Right renal pelvis (tissue), 4 donors: ENCODE data around the gene CASP6. TPM values are rescaled to one million over a fixed set of nuclear protein-coding genes. Genes with fewer than 3 reads are reported as not detected.

ENCODE experiments used
- DNase-seq, 4 donors: peaks; one replicate each; pipeline ENCODE4 v3.0.0-alpha.2; 2013; ENCODE audit warnings: low read depth in 4 of 4, low spot score in 3 of 4, missing footprints in 1 of 4
- polyA plus RNA-seq, 4 donors: library from polyadenylated mRNA; unstranded; fragments of 120-200 nt; gene quantifications; one replicate each; pipeline ENCODE4 v1.2.1, GENCODE V29; 2013; ENCODE audit not compliant: insufficient read length in 4 of 4

The CASP6 gene
- 10 to 100 TPM; 40.2 to 47.7 (median 44.2) TPM for polyA plus RNA-seq

DNA sequence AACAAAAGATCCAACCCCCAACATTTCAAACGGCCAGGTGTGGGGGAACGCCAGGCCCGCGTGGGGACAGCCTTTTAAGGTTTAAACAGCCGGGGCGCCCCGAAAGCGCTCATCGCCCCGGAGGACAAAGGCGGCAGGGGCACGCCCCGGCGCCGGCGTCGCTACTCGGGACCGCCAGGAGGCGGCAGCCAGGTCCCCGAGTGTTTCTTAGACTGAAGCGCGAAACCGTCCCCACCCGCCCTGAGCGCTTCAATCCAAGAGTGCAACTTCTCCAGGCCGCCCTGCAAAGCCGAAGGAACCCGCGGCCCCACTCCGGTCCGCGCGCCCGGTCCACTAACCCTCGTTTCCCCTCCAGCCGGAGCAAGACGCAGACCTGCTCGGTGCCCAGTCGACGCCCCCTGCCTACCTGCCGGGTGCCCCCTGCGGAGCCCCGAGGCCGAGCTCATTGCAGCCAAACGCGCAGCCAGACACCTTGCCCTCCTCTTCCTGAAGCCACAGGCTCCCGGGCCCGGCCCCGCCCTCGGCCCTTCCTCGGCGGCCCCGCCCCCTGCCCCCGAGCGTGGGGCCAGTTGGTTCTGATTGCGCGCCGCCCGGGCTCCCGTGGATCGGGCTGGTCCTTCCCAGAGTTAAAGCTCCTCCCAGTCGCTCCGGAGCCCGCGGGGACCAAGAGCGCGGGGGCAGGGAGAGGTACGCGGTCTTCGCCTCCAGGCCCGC is at the start of gene CASP6:
CASP6 (minus strand) TSS at position 496 of the 714 bp plus-strand sequence; CDS start at position 446, 50 bp downstream.
- DNase-seq: peak; percentile 61 to 68 (median 66)

DNA sequence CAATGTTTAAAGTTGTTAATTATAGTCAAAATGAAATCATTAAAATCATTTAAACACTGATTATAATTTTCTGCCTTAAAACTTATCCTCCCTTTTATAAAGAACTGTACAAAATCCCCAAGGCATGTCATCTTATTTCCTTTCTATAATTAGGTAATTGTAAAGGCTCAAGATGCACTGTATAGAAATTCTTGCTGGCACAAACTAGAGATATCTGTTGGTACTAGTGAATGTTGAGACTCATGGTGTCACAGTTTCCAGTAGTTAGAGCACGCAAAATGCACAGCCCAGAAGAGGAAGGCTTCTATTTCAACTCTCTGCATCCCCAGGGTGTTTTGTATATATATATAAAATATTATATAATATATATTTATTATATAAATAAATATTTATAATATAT is 49.3 kb upstream of the CASP6 start:
- no peak for DNase-seq

DNA sequence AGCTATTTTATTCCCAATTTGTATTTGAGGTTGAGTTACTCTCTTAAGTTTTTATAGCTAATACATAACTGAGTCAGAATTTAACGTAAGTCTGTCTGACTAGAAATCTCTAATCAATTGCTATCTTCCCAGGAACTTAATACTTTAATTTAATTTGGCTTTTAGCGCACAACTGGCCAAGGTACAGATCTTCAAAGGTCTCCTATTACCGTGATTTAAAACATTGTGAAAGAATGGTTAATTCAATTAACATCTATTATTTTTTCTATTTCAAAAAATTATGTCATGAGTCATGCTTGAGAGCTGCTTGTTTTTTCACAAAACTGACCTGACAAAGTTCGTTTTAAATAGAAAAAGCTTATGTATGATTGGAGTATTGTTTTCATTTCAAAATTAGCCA is 48.6 kb upstream of the CASP6 start:
- no peak for DNase-seq

DNA sequence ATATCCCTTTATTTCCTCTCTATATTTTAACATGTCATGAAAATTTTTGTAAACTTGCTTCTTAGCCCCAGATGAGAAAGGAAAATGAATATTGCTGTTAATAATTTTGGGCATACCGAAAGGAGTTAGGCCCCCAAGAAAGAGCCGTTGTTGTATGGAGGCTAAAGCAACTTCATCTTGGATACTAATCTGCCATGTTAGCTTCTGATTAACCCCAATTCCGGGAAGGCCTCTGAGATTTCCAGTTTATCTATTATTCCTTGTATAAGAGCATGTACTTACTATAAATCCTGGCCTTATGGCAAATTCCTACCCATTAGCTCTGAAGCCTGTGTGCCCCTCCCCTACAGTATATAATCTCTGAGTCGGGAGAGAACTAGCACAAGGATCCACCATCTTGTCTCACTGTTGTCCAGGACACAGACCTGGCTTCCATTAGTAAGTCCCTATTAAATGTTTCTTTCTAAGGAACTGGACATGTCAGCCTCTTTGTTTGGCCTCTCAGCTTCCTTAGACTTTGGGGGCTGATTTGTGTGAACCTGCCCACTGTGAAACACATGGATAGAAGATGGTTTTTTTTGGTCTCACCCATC is 47.5 kb upstream of the CASP6 start:
- no peak for DNase-seq

- no peak for DNase-seq
Observed at GRCh38 chr4:109749388-109750082, 46.3 kb upstream of the CASP6 start.

DNA sequence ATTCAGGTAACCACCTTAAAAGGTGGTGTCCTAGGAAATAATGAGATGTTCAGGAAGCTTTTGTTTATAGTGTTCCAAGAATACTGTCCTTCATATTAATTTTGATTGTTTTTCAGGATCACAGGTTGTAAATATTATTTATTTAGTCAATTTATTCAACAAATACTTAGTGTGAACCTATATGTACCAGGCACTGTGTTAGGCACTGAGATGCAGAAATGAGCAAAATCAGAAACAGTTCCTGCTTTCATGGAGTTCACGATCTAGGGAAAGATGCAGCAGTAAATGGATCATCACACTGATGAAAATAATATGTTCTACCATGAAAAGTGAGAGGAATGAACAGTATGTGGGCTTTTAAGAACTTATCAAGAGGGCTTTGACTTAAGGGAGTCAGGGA is 44.9 kb upstream of the CASP6 start:
- no peak for DNase-seq

DNA sequence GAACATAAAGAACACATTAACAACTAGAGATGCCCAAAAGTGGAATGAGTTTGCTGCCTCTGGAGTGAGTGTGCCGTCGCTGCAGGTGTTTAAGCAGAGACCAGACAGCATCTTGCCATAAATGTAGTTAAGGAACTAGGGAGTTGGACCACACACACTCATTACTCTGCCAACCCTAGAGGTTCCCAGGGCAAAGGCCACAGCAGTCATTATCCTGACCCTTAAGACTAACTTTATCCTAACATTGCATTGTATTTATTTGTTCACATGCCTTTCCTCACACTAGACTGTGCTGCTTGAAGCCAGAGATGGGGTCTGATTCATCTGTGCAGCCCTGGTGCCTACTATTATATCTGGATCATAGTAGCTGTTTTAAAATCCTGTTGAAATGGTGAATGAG is 43.5 kb upstream of the CASP6 start:
- DNase-seq: no peak

GRCh38 chr4:109745830-109746229 is 42.6 kb upstream of the CASP6 start:
- no peak for DNase-seq

GRCh38 chr4:109739547-109739946 is 36.3 kb upstream of the CASP6 start:
- DNase-seq: no peak

- DNase-seq: no peak
Observed at GRCh38 chr4:109738104-109738872, 35.0 kb upstream of the CASP6 start.

GRCh38 chr4:109735566-109736365 is 32.5 kb upstream of the CASP6 start:
- DNase-seq: no peak

DNA sequence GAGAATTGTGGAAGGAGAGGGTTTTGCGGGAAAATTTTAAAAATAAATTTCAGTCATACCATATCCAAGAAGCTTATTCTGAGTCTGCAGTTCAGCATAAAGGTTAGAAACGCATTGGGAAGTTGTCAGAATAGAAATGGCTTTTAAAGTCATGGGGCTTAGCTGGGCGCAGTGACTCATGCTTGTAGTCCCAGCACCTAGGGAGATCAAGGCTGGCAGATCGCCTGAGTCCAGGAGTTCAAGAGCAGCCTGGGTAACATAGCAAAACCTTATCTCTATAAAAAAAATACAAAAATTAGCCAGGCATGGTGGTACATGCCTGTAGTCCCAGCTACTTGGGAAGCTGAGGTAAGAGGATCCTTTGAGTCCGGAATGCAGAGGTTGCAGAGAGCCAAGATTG is 30.5 kb upstream of the CASP6 start:
- DNase-seq: no peak

DNA sequence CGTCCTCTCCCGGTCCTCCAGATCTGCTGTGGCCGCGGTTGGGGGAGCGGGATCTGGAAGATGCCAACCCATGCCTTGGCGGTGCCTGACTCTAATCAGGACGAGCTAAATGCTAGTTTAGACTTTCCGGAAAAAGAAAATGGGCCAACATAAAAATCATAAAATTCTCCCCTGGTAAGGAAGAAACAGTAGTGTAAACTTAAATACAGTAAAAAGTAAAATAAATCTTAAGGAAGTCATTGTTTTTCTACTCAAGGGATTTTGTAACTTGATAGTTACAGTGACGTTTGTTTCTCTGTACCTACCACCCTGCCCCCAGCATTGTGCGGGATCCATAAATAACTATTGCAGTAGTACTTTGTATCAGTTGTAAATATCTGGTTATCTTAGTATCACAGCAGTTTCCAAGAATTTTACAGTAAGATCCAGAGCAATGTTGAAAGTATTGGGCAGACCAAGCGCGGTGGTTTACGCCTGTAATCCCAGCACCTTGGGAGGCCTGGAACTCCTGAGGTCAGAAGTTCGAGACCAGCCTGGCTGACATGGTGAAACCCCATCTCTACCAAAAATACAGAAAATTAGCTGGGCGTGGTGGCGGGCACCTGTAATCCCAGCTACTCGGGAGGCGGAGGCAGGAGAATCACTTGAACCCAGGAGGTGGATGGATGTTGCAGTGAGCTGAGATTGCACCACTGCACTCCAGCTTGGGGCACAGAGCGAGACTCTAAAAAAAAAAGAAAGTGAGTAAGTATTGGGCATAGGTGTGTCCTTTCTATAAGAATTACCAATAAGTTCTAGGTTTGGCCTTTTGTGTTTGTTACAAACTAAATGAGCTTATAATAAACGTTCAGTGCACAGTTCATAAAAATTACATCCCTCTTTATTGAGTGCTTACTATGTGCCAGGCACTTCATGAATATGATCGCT is 27.6 kb upstream of the CASP6 start:
- DNase-seq: no peak

DNA sequence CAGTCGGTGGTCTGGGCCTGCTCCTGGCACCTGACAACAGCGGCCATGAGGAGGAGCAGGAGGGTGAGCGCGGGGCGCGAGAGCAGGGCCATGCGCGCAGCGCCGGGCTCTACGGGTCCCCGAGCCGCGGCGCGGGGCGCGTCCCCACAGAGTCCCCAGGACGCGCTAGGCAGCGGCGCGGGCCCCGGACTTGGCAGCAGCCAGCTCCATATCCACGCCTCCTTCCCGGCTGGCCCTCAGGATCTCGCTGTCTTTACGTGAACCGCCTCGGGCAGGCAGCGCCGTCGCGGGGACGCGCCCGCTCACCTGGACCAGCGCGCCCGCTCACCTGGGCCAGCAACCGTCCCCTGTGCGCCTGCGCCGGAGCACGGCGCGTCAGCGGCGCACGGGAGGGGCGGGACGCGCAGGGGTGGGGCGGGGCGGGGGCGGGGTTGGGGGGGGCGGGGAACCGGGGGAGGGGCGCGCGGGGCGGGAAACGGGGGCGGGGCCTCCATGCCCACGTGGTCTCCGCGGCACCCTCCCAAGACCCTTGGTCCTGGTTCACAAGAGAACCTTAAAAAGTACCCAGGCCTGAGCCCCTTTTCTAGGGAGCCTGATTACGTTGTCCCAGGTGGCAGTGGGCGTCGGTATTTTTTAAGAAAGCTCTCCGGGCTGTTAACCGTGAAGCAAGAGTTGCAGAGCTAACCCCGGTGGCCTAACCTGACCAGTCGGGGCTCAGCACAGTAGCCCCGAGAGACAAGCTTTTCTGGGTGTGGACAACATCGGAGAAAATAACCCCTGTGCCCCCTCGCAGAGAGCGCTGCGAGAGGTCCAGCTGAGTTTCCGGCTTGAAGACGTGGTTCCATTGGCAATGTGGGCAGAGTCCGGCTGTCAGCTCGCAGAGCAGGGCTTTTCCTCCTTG is 26.7 kb upstream of the CASP6 start, which contains the start of gene PLA2G12A:
PLA2G12A (minus strand) TSS at position 353 of the 901 bp plus-strand sequence; CDS start at position 92, 261 bp downstream.
- DNase-seq: peak; percentile 54 to 71 (median 62)

GRCh38 chr4:109729117-109729717 is 26.0 kb upstream of the CASP6 start:
- DNase-seq: peak in 1 of 4 donors; percentile 31

- DNase-seq: no peak
Observed at GRCh38 chr4:109728385-109728784, 25.1 kb upstream of the CASP6 start.

GRCh38 chr4:109723110-109723509 is 19.9 kb upstream of the CASP6 start:
- no peak for DNase-seq
